Measurements from ENCODE around the gene RNU6-9.

The RNU6-9 gene

GRCh38 chr19:883661-884211, 9.5 kb upstream of the RNU6-9 start:
- TF ChIP-seq REST (IDR thresholded peaks at IDR 0.05; ENCODE audit: insufficient read depth in 1 of 2, low read depth in 2 of 2, low read length in 2 of 2) (no peak), SIN3A (IDR thresholded peaks at IDR 0.05; ENCODE audit: borderline replicate concordance, insufficient read depth, low read length) (no peak), FOXP2 (optimal IDR thresholded peaks at IDR 0.05; ENCODE audit: borderline replicate concordance, extremely low read depth, extremely low read length, insufficient read depth) (no peak), POLR2AphosphoS5 (IDR thresholded peaks at IDR 0.05; ENCODE audit: low read depth, low read length) (no peak), TAF1 (IDR thresholded peaks at IDR 0.05; ENCODE audit: borderline replicate concordance, insufficient read depth, low read length) (no peak)

- no peak for TF ChIP-seq FOXP2 (optimal IDR thresholded peaks at IDR 0.05; ENCODE audit: borderline replicate concordance, extremely low read depth, extremely low read length, insufficient read depth)
- no peak for TF ChIP-seq TAF1 (IDR thresholded peaks at IDR 0.05; ENCODE audit: borderline replicate concordance, insufficient read depth, low read length)
- no peak for TF ChIP-seq REST (IDR thresholded peaks at IDR 0.05; ENCODE audit: insufficient read depth in 1 of 2, low read depth in 2 of 2, low read length in 2 of 2)
- no peak for TF ChIP-seq POLR2AphosphoS5 (IDR thresholded peaks at IDR 0.05; ENCODE audit: low read depth, low read length)
- no peak for TF ChIP-seq SIN3A (IDR thresholded peaks at IDR 0.05; ENCODE audit: borderline replicate concordance, insufficient read depth, low read length)
These were observed 8.7 kb upstream of the RNU6-9 start for GRCh38 chr19:884420-885211.

- TF ChIP-seq SIN3A (IDR thresholded peaks at IDR 0.05; ENCODE audit: borderline replicate concordance, insufficient read depth, low read length) (no peak), REST (IDR thresholded peaks at IDR 0.05; ENCODE audit: insufficient read depth in 1 of 2, low read depth in 2 of 2, low read length in 2 of 2) (no peak), POLR2AphosphoS5 (IDR thresholded peaks at IDR 0.05; ENCODE audit: low read depth, low read length) (no peak), TAF1 (IDR thresholded peaks at IDR 0.05; ENCODE audit: borderline replicate concordance, insufficient read depth, low read length) (no peak), FOXP2 (optimal IDR thresholded peaks at IDR 0.05; ENCODE audit: borderline replicate concordance, extremely low read depth, extremely low read length, insufficient read depth) (no peak)
These were observed 7.6 kb upstream of the RNU6-9 start for GRCh38 chr19:885536-886224.

GRCh38 chr19:887072-887471, 6.2 kb upstream of the RNU6-9 start:
- TF ChIP-seq FOXP2 (optimal IDR thresholded peaks at IDR 0.05; ENCODE audit: borderline replicate concordance, extremely low read depth, extremely low read length, insufficient read depth) (no peak), POLR2AphosphoS5 (IDR thresholded peaks at IDR 0.05; ENCODE audit: low read depth, low read length) (no peak), SIN3A (IDR thresholded peaks at IDR 0.05; ENCODE audit: borderline replicate concordance, insufficient read depth, low read length) (no peak), TAF1 (IDR thresholded peaks at IDR 0.05; ENCODE audit: borderline replicate concordance, insufficient read depth, low read length) (no peak), REST (IDR thresholded peaks at IDR 0.05; ENCODE audit: insufficient read depth in 1 of 2, low read depth in 2 of 2, low read length in 2 of 2) (no peak)
